HepG2 (cell line): ENCODE measurements around the gene TOP3B. TPM values are rescaled to one million over a fixed set of nuclear protein-coding genes. Genes with fewer than 3 reads are reported as not detected.

ENCODE experiments used
- KAT8 ChIP-seq: IDR thresholded peaks from 2 replicates; pipeline ENCODE4 v1.6.1; 2016; ENCODE audit warnings: missing genetic modification reagents, missing compliant biosample characterization
- NAIF1 ChIP-seq: sonication (generic); formaldehyde crosslinking; IDR thresholded peaks from 2 replicates; pipeline ENCODE4 v1.5.0; 2020; ENCODE audit warnings: mild to moderate bottlenecking, missing genetic modification reagents, borderline replicate concordance
- POLR2G ChIP-seq: fragments of 200-400 bp; formaldehyde crosslinking; IDR thresholded peaks from 2 replicates; pipeline ENCODE4 v1.6.1; 2018; ENCODE audit warnings: mild to moderate bottlenecking, low read depth, low read length, moderate library complexity
- SETDB1 ChIP-seq: sonication (generic); formaldehyde crosslinking; IDR thresholded peaks from 2 replicates; pipeline ENCODE4 v1.5.1; 2020; ENCODE audit warnings: missing genetic modification reagents, mild to moderate bottlenecking, borderline replicate concordance
- SIN3A ChIP-seq: IDR thresholded peaks from 2 replicates; pipeline ENCODE4 v1.6.1; 2011; ENCODE audit warnings: low read depth, mild to moderate bottlenecking, control low read depth, low read length, borderline replicate concordance
- SMC3 ChIP-seq: IDR thresholded peaks from 2 replicates; pipeline ENCODE4 v1.6.1; 2011; ENCODE audit warnings: low read length, improper control_type of control experiment
- ZBTB21 ChIP-seq: sonication (generic); formaldehyde crosslinking; IDR thresholded peaks from 2 replicates; pipeline ENCODE4 v1.4.0; 2020; ENCODE audit warnings: missing genetic modification reagents
- ZHX2 ChIP-seq, 2 experiments: sonication (generic) in 1 of 2; formaldehyde crosslinking in 1 of 2; IDR thresholded peaks; 2 replicates each; pipeline versions ENCODE4 v1.6.1 to v1.9.0; 2014 to 2022; ENCODE audit warnings: antibody characterized with exemption in 1 of 2, borderline replicate concordance in 1 of 2, inconsistent platforms in 1 of 2, low read depth in 1 of 2, missing genetic modification reagents in 1 of 2
- ZNF414 ChIP-seq: sonication (generic); formaldehyde crosslinking; IDR thresholded peaks from 2 replicates; pipeline ENCODE4 v1.5.0; 2020; ENCODE audit warnings: missing genetic modification reagents
- ZNF44 ChIP-seq: sonication (generic); formaldehyde crosslinking; IDR thresholded peaks from 2 replicates; pipeline ENCODE4 v1.5.1; 2020; ENCODE audit warnings: mild to moderate bottlenecking, missing genetic modification reagents
- ZNF564 ChIP-seq: sonication (generic); formaldehyde crosslinking; IDR thresholded peaks from 2 replicates; pipeline ENCODE4 v1.8.1; 2023; ENCODE audit warnings: mild to moderate bottlenecking, missing genetic modification reagents
- ZNF605 ChIP-seq: sonication (generic); formaldehyde crosslinking; IDR thresholded peaks from 2 replicates; pipeline ENCODE4 v1.8.0; 2022; ENCODE audit warnings: mild to moderate bottlenecking, missing genetic modification reagents
- ZNF770 ChIP-seq: sonication (generic); formaldehyde crosslinking; IDR thresholded peaks from 2 replicates; pipeline ENCODE4 v1.5.0; 2020; ENCODE audit warnings: mild to moderate bottlenecking, missing genetic modification reagents
- ZNF878 ChIP-seq: sonication (generic); formaldehyde crosslinking; IDR thresholded peaks from 2 replicates; pipeline ENCODE4 v1.8.1; 2023; ENCODE audit warnings: mild to moderate bottlenecking, missing genetic modification reagents, moderate library complexity
- polyA plus RNA-seq, 8 experiments: library from polyadenylated mRNA; depleted of rRNA in 3 of 8; stranded (reverse) in 7 of 8; unstranded in 1 of 8; fragments of >200 nt; fragmentation: Illumina TruSeq in 4 of 8; extraction: Trizol in 4 of 8; gene quantifications; 2 replicates each; pipeline versions ENCODE4 v1.2.1 to v1.2.3, GENCODE V29; 2011 to 2016; ENCODE audit warnings: low read depth in 4 of 8, missing spikeins in 1 of 8, mixed read lengths in 1 of 8; ENCODE audit not compliant: insufficient read depth in 1 of 8
- total RNA-seq, 5 experiments: library from RNA; depleted of rRNA; stranded (reverse); fragments of >200 nt; fragmentation: Illumina TruSeq; extraction: Trizol; gene quantifications; 2 replicates each; pipeline ENCODE4 v1.2.3, GENCODE V29; 2016; ENCODE audit warnings: low read depth in 1 of 5
- TF ChIP-seq, protein P1 (sequence below): sonication (generic); formaldehyde crosslinking; IDR thresholded peaks from 2 replicates; pipeline ENCODE4 v1.8.0; 2023; ENCODE audit warnings: mild to moderate bottlenecking, missing genetic modification reagents
- TF ChIP-seq, protein P2 (sequence below): fragments of 450-650 bp; IDR thresholded peaks from 2 replicates; pipeline ENCODE4 v1.6.1; 2017; ENCODE audit warnings: mild to moderate bottlenecking

Gene TOP3B
- total and polyA plus RNA-seq, 2 of the 13 experiments (the other 11 are each of a cell fraction or from before 2014, with no cell fraction given): 28.5 to 29.7 TPM

- TF ChIP-seq, protein P1, sequence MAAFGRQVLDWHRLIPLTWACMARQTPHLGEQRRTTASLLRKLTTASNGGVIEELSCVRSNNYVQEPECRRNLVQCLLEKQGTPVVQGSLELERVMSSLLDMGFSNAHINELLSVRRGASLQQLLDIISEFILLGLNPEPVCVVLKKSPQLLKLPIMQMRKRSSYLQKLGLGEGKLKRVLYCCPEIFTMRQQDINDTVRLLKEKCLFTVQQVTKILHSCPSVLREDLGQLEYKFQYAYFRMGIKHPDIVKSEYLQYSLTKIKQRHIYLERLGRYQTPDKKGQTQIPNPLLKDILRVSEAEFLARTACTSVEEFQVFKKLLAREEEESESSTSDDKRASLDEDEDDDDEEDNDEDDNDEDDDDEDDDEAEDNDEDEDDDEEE (CRISPR knock-in tag): peak; percentile 95
- TF ChIP-seq ZNF414 (CRISPR knock-in tag) (0 out of 2 replicates have a peak, but pooled peaks have one; percentile 44), KAT8 (CRISPR knock-in tag) (peak; percentile 77), SMC3 (peak; percentile 60), POLR2G (peak; percentile 62; the same call in 1 of the 2 replicates), ZNF564 (CRISPR knock-in tag) (no peak), ZNF605 (CRISPR knock-in tag) (peak; percentile 91), ZNF770 (CRISPR knock-in tag) (peak; percentile 61), ZNF878 (CRISPR knock-in tag) (no peak; the same call in 1 of the 2 replicates), SIN3A (peak; percentile 69), NAIF1 (no peak), ZNF44 (no peak), ZHX2 (IDR thresholded peaks at IDR 0.05; ENCODE audit: low read depth) (no peak), ZHX2 (CRISPR knock-in tag; IDR thresholded peaks at IDR 0.05; ENCODE audit: borderline replicate concordance) (no peak), SETDB1 (no peak), ZBTB21 (CRISPR knock-in tag) (no peak)
- TF ChIP-seq, protein P2, sequence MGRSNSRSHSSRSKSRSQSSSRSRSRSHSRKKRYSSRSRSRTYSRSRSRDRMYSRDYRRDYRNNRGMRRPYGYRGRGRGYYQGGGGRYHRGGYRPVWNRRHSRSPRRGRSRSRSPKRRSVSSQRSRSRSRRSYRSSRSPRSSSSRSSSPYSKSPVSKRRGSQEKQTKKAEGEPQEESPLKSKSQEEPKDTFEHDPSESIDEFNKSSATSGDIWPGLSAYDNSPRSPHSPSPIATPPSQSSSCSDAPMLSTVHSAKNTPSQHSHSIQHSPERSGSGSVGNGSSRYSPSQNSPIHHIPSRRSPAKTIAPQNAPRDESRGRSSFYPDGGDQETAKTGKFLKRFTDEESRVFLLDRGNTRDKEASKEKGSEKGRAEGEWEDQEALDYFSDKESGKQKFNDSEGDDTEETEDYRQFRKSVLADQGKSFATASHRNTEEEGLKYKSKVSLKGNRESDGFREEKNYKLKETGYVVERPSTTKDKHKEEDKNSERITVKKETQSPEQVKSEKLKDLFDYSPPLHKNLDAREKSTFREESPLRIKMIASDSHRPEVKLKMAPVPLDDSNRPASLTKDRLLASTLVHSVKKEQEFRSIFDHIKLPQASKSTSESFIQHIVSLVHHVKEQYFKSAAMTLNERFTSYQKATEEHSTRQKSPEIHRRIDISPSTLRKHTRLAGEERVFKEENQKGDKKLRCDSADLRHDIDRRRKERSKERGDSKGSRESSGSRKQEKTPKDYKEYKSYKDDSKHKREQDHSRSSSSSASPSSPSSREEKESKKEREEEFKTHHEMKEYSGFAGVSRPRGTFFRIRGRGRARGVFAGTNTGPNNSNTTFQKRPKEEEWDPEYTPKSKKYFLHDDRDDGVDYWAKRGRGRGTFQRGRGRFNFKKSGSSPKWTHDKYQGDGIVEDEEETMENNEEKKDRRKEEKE: no peak
These were observed 44.3 kb downstream of the TOP3B start (continued) for GRCh38 chr22:21938071-21938822.
